HUES48 (cell line): Measurements from ENCODE around the gene HTR3D.
"Not testable (repeated sequence)": the region's sequence is repeated elsewhere in the genome, so short reads cannot be mapped to it uniquely, and the experiment has no call there.

Source experiments
- H3K27ac ChIP-seq: one replicate; pipeline ENCODE4 v1.7.0; 2013; ENCODE audit warnings: low read depth, low read length, inconsistent platforms
- H3K27me3 ChIP-seq: 2 replicates; pipeline ENCODE4 v1.6.1; 2013; ENCODE audit warnings: mild to moderate bottlenecking, low read length; ENCODE audit not compliant: control insufficient read depth, insufficient read depth
- H3K36me3 ChIP-seq: 2 replicates; pipeline ENCODE4 v1.6.1; 2013; ENCODE audit warnings: low read length; ENCODE audit not compliant: control insufficient read depth, insufficient read depth
- H3K4me1 ChIP-seq: 2 replicates; pipeline ENCODE4 v1.6.1; 2013; ENCODE audit warnings: mild to moderate bottlenecking, low read length; ENCODE audit not compliant: control insufficient read depth, insufficient read depth
- H3K4me3 ChIP-seq: 2 replicates; pipeline ENCODE4 v1.5.1; 2013; ENCODE audit warnings: mild to moderate bottlenecking, low read depth, low read length
- H3K9ac ChIP-seq: 2 replicates; pipeline ENCODE4 v1.6.1; 2013; ENCODE audit warnings: mild to moderate bottlenecking, low read depth, low read length, moderate library complexity
- H3K9me3 ChIP-seq: 2 replicates; pipeline ENCODE4 v1.6.1; 2013; ENCODE audit warnings: low read length; ENCODE audit not compliant: control insufficient read depth, insufficient read depth

Gene HTR3D

DNA sequence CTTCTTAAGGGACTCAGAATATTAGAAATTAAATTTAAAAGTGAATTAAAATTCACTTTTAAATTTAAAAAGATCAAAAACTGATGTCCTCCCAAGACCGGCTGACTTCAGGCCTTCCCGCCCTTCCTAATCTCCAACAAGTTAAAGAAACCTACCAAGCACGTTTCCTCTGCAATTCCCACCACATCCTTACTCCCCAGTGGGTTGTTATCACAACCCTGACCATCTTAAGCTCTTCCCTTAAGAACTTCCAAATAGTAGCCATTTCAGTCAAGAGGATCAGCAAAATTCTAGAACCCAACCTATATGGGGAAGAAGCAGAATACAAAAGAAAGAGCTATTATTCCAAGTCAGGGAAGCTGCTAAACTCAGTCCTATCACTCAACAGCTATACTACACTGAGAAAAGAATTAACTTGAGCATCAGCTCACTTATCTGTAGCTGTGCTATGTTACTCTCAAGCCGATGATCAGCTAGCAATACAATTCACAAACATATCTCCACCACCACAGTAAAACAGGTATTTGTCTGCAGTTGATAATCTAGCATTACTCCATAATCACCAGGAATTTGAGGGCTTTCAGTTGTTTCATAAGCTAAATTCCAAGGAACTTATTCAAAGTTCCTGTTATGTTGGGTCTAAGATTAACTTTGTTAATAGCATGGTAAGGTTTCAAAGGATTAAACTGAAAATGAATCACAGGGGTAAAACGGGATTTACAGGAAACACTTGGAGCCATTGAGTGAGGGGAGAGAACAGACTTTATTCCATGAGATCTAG lies 28.2 kb upstream of the HTR3D start:
- peaks cover 25% of the 10 kb centered on the region for H3K36me3 ChIP-seq
- no peak overlapping the region for H3K27ac ChIP-seq
- H3K4me1 ChIP-seq: no peaks in the 10 kb centered on the region
- H3K9ac ChIP-seq: no peak overlapping the region
- H3K9me3 ChIP-seq: no peaks in the 10 kb centered on the region
- H3K27me3 ChIP-seq: no peaks in the 10 kb centered on the region
- H3K4me3 ChIP-seq: no peak overlapping the region

DNA sequence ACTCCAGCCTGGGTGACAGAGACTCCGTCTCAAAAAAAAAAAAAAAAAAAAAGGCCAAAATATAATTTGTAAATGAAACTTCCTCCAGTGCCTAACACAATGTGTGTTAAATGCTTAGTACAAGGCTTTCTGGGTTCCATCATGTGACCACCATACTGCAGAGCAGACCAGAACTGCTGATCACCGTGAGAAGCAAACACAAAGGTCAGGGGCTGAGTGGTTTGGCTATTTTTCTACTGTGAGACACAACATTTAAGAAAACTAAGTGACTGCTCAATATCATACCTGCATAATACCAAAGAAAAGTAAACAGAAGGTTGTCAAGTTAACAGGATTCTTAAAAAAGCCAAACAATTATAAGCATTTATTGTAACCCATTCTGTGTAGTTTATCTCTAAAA lies 27.1 kb upstream of the HTR3D start:
- Histone ChIP-seq H3K9me3 (no peaks in the 10 kb centered on the region), H3K36me3 (peaks cover 34% of the 10 kb centered on the region), H3K27ac (no peak overlapping the region)

DNA sequence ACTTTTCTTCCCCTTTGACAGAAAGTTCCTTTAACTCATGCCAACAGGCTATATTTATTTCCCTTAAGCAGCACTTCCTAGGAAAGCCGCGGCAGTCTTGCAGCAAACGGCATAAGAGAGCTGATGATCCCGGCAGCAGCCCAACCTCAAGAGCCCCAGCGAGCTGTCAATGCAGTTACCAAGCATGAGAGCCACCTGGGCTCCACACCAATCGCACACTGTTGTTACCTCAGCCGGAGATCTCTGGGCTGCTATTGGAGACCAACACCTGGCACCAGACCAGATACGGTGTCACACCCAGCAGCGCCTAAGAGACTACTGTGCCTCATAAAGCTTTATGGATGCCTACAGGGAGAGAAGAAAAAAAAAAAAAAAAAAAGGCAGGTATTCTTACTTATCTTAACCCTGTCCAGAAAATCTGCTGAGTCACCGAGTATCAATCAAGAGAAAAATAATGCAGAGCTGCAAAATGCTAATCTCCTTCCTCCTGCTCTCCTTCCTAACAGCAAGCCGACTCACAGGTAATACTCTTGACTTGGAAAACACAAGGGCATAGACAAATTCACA lies 25.5 kb upstream of the HTR3D start:
- Histone ChIP-seq H3K4me3 (no peak overlapping the region), H3K4me1 (no peaks in the 10 kb centered on the region), H3K9me3 (no peaks in the 10 kb centered on the region), H3K27ac (no peak overlapping the region), H3K36me3 (peaks cover 40% of the 10 kb centered on the region), H3K27me3 (no peaks in the 10 kb centered on the region), H3K9ac (no peak overlapping the region)

More for the DNA sequence above, 27.1 kb upstream of the HTR3D start:
- Histone ChIP-seq H3K4me3 (no peak overlapping the region), H3K27me3 (no peaks in the 10 kb centered on the region), H3K9ac (no peak overlapping the region), H3K4me1 (no peaks in the 10 kb centered on the region)

DNA sequence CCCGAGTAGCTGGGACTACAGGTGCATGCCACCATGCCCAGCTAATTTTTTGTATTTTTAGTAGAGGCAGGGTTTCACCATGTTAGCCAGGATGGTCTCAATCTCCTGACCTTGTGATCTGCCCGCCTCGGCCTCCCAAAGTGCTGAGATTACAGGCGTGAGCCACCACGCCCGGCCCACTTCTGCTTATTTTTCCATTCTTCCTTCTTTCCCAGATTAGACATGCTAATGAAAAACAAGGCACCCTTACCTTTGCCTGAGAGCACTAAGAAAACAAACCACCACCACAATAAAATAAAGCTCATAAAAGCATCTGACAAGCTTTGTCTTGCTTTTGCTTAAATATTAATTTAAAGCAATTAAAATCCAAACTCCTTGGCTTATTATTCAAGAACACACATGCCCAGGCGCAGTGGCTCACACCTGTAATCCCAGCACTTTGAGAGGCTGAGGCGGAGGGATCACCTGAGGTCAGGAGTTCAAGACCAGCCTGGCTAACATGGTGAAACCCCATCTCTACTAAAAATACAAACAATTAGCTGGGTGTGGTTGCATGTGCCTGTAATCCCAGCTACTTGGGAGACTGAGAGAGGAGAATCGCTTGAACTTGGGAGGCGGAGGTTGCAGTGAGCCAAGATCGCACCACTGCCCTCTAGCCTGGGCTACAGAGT lies 24.3 kb upstream of the HTR3D start:
- H3K4me3 ChIP-seq: not testable (repeated sequence)

DNA sequence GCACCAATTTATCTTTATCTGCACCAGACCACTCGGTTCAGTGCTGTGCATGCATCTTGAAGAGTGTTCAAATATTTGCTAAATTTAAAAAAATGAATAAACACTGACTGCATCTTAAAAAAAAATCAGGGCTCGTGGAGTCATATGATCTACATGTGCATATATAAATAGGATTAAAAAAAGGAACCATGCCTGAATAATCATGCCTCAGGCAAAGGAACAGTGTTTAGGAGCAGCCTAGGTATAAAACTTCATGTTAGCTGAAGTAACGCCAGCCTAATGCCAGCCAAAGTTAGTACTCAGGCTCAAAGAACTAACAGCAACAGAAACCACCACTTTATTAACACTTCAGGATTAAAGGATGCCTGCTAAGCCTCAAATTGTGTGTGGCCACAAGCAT lies 23.4 kb upstream of the HTR3D start:
- no peaks in the 10 kb centered on the region for H3K27me3 ChIP-seq
- H3K36me3 ChIP-seq: peaks cover 58% of the 10 kb centered on the region
- no peaks in the 10 kb centered on the region for H3K4me1 ChIP-seq
- H3K9me3 ChIP-seq: no peaks in the 10 kb centered on the region
- H3K27ac ChIP-seq: no peak overlapping the region
- H3K4me3 ChIP-seq: no peak overlapping the region
- no peak overlapping the region for H3K9ac ChIP-seq

More for the DNA sequence above, 24.3 kb upstream of the HTR3D start:
- not testable (repeated sequence) for H3K27me3 ChIP-seq, H3K9me3 ChIP-seq, H3K4me1 ChIP-seq, H3K9ac ChIP-seq, H3K27ac ChIP-seq
- peaks cover 52% of the 10 kb centered on the region for H3K36me3 ChIP-seq

DNA sequence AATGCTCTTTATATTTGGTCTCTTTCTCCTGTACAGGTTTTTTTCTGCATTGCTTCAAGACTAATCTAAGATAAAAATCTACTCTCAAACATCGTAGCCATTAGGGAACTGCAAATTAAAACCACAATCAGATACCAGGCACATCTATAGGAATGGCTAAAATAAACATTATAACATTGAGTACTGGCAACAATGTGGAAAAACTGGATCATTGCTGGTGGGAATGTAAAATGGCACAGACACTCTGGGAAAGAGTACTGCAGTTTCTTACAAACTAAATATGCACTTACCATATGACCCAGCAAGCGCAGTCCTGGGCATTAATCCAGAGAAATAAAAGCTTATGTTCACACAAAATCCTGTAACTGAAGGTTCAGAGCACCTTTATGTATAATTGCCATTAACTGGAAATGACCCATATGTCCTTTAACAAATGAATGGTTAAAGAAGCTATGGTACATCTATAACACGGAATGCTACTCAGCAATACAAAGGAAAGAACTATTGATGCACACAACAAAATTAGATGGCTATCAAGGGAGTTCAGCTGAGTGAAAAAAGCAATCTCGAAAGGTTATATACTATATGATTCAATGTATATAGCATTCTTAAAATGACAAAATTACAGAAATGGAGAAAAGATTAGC lies 20.2 kb upstream of the HTR3D start:
- Histone ChIP-seq H3K4me3 (no peak overlapping the region), H3K4me1 (peaks cover 8% of the 10 kb centered on the region), H3K27ac (no peak overlapping the region), H3K36me3 (peaks cover 58% of the 10 kb centered on the region), H3K9ac (no peak overlapping the region), H3K27me3 (no peaks in the 10 kb centered on the region), H3K9me3 (no peaks in the 10 kb centered on the region)

DNA sequence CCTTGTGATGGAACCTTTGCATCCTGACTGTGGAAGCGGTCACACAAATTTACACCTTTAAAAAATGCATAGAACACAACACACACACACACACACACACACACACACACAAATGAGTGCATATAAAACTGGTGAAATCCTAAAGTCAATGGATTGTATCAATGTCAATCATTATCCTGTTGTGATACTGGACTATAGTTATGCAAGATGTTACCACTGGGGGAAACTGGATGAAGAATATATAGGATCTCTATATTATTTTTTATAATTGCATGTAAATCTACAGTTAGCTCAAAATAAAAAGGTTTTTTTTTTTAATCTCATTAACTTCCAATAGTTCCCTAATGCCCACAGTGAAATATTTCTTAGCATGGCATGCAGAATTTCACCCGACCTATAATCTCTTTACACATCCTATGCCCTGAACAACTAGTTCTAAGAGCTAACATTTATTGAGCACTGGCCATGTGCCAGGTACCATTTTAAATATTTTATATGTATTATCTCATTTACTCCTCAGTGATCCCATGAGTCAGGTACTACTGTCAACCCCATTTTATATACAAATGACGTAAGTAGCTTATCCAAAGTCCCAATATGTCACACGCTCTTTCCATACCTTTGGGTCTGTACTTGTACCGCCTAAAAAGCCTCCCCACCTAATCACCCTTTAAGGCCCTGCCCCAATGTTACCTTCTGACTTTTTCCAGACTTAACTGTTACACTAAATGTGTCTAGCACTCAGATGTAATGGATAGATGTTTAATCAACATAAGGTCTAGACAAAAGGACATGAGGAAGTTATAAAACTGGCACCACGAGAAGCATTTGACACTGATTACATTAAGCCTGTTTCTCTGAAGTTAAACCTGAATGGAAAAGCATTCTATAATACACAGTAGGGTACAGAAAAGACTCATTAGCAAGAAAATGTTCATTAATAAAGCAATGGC lies 19.3 kb upstream of the HTR3D start:
- H3K27me3 ChIP-seq: no peaks in the 10 kb centered on the region

DNA sequence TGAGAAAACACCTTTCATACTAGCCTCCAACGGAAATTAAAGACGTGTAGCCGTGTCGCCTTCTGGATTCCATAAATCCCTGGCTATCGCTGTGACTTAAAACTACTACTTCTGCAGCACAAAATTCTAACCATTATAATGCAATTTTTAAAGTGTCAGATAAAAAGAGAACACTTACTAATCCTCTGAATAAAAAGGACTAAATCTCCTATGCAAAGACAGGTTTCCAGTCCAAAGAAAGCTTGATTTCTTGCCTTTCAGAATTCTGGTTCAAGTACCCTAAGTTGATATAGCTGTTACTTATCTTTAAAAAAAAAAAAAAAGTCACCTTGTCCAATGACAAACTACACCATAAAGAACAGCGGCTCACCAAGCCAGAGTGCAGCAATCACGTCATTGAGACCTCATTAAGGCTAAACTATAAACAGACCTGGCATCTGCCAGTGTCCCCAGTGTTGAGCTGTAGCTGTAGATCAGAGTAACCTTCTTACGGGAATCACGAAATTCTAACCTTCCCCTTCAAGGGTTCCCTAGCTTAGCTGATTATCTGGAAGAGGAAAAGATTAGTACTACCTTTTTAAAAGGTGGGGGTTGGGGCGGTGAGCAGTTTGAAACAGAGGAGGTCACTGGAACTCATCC lies 16.0 kb upstream of the HTR3D start:
- no peaks in the 10 kb centered on the region for H3K27me3 ChIP-seq
- peaks cover 13% of the 10 kb centered on the region for H3K4me1 ChIP-seq
- H3K27ac ChIP-seq: no peak overlapping the region
- H3K36me3 ChIP-seq: peaks cover 35% of the 10 kb centered on the region
- H3K4me3 ChIP-seq: no peak overlapping the region
- no peak overlapping the region for H3K9ac ChIP-seq
- H3K9me3 ChIP-seq: no peaks in the 10 kb centered on the region

More for the DNA sequence above, 19.3 kb upstream of the HTR3D start:
- H3K4me3 ChIP-seq: no peak overlapping the region
- no peak overlapping the region for H3K9ac ChIP-seq
- no peaks in the 10 kb centered on the region for H3K9me3 ChIP-seq
- H3K4me1 ChIP-seq: peaks cover 13% of the 10 kb centered on the region
- H3K36me3 ChIP-seq: peaks cover 58% of the 10 kb centered on the region
- no peak overlapping the region for H3K27ac ChIP-seq

DNA sequence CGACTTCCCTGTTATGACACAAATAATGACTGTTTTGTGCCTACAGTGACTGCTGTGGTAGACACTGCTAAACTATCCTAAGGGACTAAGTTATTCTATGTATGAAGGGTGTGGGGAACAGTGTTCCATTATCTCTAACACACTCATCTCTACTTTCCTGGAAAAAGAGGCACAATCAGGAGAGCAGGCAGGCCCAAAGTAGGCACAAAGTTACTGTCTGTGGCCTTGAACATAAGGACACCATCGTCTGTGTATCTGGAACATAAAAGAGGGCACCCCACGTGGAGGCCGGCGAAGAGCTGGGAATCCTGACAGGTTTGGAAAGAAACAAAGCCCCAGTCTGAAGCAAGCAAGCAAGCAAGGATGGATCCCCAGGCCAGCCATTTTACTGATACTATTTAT lies 15.4 kb upstream of the HTR3D start:
- H3K4me1 ChIP-seq: peaks cover 13% of the 10 kb centered on the region
- H3K27ac ChIP-seq: no peak overlapping the region
- H3K9ac ChIP-seq: no peak overlapping the region
- H3K36me3 ChIP-seq: peaks cover 30% of the 10 kb centered on the region
- H3K4me3 ChIP-seq: 0 out of 2 replicates have a peak overlapping the region, but pooled peaks have one; percentile 99
- H3K27me3 ChIP-seq: no peaks in the 10 kb centered on the region
- no peaks in the 10 kb centered on the region for H3K9me3 ChIP-seq
